Measurements from ENCODE around the gene CARD14. TPM values are rescaled to one million over a fixed set of nuclear protein-coding genes. Genes with fewer than 3 reads are reported as not detected.

CARD14 gene
- 0.66 TPM in 1 of 2 replicates, not detected in the other for polyA plus RNA-seq

GRCh38 chr17:80169784-80170500 is at the start of gene CARD14:
Gene CARD14, plus strand, starts transcription at chr17:80170030. Its CDS starts 11,409 bp downstream, at chr17:80181439.

GRCh38 chr17:80147035-80147822 is 22.6 kb upstream of the CARD14 start, which contains the start of gene EIF4A3:
Gene EIF4A3, minus strand, starts transcription at chr17:80147128. Its CDS starts 167 bp downstream, at chr17:80146961.

GRCh38 chr17:80220054-80220735 is 50.4 kb downstream of the CARD14 start, which contains the start of the genes SGSH and SLC26A11:
Gene SGSH, minus strand, starts transcription at chr17:80220333. Its CDS starts 20 bp downstream, at chr17:80220313.
Gene SLC26A11, plus strand, starts transcription at chr17:80220427. Its CDS starts 1,134 bp downstream, at chr17:80221561.

Other genes with a start within 250 kb of the CARD14 start
- gene TBC1D16, start 134.2 kb upstream of the CARD14 start, polyA plus RNA-seq: 0.69 and 2.8 TPM in 2 replicates
- gene CCDC40, start 133.4 kb upstream of the CARD14 start, polyA plus RNA-seq: 0.73 and 1.5 TPM in 2 replicates
- 1.2 and 2.6 TPM in 2 replicates for gene GAA, start 68.4 kb upstream of the CARD14 start, polyA plus RNA-seq
- 52.2 and 52.4 TPM in 2 replicates for gene EIF4A3, start 22.9 kb upstream of the CARD14 start, polyA plus RNA-seq
- 0.81 and 1.1 TPM in 2 replicates for gene SGSH, start 50.3 kb downstream of the CARD14 start, polyA plus RNA-seq
- 0.14 and 0.55 TPM in 2 replicates for gene SLC26A11, start 50.4 kb downstream of the CARD14 start, polyA plus RNA-seq
- 2.6 and 2.9 TPM in 2 replicates for gene RNF213, start 90.8 kb downstream of the CARD14 start, polyA plus RNA-seq
- gene ENDOV, start 245.1 kb downstream of the CARD14 start, polyA plus RNA-seq: 5.9 and 9.2 TPM in 2 replicates